Daoy (cell line): ENCODE measurements around the gene DGKI. TPM values are rescaled to one million over a fixed set of nuclear protein-coding genes. Genes with fewer than 3 reads are reported as not detected.

Source experiments
- DNase-seq: peaks from one replicate; pipeline ENCODE4 v3.0.0-alpha.2; 2015; ENCODE audit warnings: low read depth
- total RNA-seq: library from RNA; depleted of rRNA; stranded (reverse); fragments of >200 nt; shearing (Covaris generic); gene quantifications from 2 replicates; pipeline ENCODE4 v1.2.3, GENCODE V29; 2014

DGKI gene
- total RNA-seq, 1 experiment from 2014 or later, result 29.9 TPM

- DNase-seq, result no peak
Measured at GRCh38 chr7:137689761-137690160, 157.0 kb downstream of the DGKI start.

GRCh38 chr7:137687556-137688265 is 159.1 kb downstream of the DGKI start:
- no peak for DNase-seq

- no peak for DNase-seq
Measured at GRCh38 chr7:137685433-137686164, 161.2 kb downstream of the DGKI start.

DNA sequence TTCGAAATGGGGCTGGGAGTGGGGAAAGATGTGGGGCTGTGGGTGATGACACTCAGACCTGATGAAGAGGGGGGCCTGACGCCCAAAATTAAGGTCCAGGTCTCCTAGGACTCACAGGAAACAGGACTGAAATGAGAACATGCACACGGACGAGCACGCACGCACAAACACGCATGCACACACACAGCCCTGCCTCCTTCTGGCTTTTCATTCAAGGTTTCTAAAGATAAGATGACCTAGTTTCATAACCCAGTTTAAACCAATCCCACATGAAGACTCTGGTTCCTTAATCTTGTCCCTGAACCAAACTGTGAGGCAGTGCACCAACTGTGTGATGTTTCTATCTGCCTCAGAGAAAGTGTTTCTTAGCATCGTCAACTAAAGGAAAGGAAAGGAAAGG is 162.0 kb downstream of the DGKI start:
- DNase-seq, result no peak

DNA sequence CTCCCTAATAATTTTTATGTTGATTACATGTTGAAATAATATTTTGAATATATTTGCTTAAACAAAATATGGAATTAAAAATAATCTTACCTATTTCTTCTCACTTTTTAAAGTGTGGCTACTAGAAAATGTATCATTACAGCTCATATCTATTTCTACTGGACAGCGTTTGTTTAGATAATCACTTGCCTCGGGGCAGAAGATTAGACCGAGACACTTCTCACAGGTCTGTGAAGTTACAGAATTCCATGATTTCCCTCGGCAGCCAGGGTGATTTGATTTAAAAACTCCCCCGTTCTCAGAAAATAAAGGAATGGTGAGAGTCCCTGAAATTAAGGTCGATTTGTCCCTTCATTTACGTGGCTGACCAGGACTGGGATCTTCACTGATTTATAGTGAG is 162.5 kb downstream of the DGKI start:
- DNase-seq, result no peak

DNA sequence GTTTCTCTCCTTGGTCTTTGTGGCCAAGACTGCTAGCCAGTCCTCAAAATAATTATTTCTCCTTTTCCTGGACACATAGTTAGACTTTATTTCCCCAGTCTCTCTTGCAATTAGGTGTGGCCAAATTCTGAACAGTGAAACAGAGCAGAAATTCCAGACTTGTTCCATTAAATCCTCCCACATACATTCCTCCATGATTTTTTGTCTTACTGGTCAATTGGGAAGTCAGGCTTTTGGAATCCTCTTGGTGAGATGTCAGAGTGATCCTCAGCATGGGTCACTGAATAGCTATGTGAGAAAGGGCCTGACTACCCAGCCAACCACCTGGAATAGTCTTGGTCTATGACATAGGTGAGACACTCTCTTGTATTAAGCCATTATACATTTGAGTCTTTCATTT is 164.2 kb downstream of the DGKI start:
- peak; percentile 48 for DNase-seq

DNA sequence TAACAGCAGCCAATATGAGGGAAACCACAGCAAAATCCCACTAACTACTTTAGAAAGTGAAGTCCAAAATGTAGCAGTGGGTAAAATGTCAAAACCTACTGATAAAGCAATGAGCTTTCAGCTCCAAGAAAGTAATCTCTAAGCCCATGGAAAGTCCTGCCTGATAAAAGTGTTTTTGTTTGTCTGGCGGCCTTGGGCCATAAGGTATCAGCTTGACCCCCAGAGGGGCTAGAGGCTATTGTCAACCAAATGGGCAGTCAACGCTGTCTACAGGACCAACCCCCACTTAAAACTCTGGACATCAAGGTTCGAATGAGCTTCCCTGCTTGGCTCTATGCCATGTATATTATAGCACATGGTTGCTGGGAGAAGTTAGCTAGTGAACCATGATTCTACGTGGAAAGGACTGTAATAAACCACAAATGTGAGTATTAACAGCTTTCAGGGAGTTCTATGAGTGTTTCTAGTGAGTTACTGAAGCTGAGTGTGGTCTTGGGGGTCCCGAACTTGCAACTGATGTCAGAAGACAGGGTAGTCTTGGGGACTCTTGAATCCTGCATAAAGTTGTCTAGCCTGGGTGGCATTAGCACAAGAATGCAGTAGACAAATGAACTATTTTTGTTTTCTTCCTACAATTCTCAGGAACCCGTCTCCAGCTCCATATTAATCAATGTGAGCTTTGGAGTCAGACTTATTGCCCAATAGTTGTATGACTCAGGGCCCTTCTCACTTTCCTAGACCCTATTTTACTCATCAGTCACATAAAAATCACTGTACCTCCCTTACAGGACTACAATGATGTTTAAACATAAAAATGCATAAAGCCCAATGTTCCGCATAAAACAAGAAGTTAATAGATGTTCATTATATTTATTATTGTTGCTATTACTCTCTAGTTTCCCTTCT is 164.9 kb downstream of the DGKI start:
- DNase-seq, result peak; percentile 61

GRCh38 chr7:137674551-137675409 is 172.0 kb downstream of the DGKI start:
- no peak for DNase-seq

- no peak for DNase-seq
Measured at GRCh38 chr7:137674048-137674447, 172.7 kb downstream of the DGKI start.

- no peak for DNase-seq
Measured at GRCh38 chr7:137671920-137672319, 174.9 kb downstream of the DGKI start.

DNA sequence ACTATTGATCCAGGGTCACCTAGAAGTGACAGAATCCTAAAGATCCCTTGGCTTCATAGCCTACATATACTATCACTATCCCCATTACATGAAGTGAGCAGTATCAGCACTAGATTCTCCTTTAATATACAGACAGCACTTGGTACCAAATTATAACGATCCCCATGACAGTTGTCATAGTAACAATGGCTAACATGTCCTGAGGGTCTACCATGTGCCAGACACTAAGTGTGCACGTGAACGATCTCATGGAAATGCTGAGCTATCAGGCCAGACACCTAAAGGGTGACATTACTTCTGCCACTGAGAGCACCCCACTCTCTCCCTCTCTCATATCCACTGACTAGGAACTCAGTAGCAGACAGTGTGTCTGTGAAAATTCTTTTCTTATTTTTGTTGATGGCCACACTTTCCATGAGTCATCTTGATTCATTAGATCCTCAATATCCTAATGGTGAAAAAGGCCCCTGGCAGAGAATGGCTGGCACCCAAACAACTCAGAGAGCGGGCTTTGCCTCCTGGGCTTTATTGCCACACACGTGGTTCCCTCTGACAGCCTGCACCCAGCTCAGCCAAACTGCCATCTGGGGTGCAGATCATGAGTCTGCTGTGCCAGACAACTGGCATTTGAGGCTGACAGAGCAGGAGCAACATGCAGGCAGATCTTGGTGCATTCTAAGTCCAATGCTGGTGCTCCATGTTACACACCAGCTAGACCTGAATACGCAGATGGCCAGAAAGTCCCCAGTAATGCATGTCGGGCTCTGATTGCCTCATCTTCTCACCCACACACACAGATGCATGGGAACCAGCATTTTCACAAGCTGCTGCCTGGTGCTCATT is 176.3 kb downstream of the DGKI start:
- DNase-seq, result peak; percentile 81

DNA sequence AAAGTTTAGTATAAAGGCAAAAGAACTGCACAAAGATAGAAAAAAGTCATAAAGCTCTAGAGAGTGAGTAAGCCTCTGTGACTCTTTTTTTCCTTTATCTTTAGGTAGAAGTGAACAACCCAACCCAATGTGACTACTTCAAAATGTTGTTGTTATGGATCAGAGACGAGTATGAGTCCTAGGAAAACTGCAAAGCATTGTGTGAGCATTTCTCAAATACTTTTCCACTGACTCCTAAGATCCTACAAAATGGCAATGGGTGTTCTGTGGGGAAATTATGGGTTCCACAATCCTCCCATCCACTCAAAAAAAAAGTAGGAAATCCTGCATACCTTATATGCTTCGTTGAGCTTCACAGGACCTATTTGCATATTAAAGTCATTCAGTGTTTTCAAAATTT is 177.1 kb downstream of the DGKI start:
- DNase-seq, result peak; percentile 55

DNA sequence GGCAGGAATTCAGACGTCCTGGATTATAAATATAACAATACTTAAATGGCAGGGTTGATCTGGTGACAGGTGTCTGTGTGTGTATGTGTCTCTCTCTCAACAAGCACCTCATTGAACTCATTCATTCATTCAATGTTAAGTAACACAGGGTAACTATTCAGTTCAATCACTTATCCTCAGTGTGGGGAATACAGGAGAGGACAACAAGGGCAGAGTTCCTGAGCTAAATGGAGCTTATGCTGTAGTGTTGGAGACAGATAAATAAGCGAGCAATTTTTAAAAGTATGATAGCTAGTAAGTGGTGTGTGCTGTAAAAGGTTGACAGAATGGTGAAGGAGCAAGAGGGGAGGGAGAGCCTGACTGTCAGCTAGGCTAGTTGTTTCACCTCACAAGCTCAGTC is 178.4 kb downstream of the DGKI start:
- no peak for DNase-seq

DNA sequence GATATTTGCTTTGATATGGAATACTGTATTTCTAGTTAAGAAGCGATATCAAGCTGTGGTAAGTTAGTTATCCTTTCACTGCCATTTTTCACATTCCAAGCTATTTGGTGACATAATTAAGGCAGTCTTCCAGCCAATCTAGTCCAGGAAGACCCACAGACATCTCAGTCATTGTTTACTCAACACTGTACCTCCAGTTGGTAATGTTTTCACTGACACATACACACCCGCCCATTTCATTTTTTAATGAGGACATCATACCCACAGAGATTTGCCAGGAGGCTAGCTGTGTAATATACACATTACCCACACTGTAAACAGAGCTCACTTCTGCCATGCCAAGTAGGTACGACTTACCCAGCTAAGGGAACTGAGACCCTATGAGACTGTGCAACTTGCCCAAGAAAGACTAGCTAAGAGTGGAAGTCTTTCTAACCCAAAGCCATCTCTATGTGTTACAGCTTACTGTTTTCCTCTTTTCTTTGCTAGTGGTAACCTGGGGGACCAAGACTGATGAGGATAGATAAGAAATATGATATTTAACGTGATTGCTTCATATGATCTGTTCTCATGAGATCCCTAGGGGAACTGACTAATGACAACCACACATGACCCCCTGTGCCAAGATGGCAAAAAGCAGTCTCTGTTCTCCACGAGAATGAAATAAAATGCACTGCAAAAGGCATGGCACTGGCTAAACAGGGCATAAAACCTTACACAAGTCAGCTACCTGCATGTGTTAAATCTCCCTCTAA is 179.0 kb downstream of the DGKI start:
- DNase-seq, result peak; percentile 91

- DNase-seq, result peak; percentile 50
Measured at GRCh38 chr7:137664846-137665245, 181.9 kb downstream of the DGKI start.

DNA sequence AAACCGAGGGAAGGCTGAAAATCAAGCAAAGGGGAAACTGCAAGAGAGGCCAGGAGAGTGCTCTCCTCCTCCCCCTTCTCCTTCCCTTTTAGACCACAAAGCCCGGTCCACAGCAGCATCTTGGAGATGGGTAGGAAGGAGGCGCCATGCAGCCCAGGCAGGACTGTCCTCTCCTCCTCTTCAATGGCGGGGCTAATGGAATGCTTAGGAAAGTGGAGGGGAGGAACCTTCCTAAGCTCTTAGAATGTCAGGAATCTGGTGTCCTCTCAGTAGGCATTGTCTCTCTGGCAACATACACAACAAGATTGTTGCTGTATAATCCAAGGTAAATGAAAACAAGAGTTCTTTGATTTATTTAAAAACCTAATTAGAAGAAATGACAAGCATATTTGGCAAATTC is 185.1 kb downstream of the DGKI start:
- DNase-seq, result no peak

DNA sequence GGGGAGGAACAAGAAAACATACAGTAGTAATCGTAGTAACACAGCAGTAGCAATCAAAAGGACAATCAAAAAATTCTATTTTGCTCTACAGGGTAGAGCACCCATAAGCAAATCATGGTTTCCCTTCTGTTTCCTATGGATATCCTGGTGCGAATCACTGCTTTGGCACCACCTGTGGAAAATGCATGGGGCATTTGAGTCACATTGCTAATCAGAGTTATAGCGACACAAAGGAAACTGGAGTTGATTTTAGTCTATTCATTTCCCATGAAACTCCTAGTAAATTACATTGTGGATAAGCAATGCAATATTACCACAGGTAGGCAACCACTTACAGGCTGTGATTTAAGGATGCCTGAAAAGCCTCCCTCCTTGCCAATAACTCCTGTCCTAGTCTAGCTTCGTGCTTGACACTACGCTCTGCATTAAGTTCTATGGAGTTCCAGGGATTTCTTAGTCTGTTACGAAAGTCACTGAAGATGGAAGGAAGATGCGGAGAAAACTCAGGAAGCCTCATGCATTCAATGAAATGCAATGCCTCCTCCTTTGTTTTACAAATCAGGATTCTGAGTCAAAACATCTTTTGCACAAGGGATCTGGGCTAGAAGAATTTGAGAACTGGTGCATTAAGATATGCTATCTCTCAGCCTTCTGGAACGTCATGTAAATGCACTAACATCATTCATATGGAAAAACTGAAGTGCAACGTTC is 188.4 kb downstream of the DGKI start:
- DNase-seq, result no peak

- DNase-seq, result no peak
Measured at GRCh38 chr7:137657476-137658189, 189.1 kb downstream of the DGKI start.
